Measurements from ENCODE around the gene CNIH2. TPM values are rescaled to one million over a fixed set of nuclear protein-coding genes. Genes with fewer than 3 reads are reported as not detected.
A peak's percentile ranks its signal among the peaks of the same experiment; 100 is the strongest.
"Not testable (repeated sequence)": the region's sequence is repeated elsewhere in the genome, so short reads cannot be mapped to it uniquely, and the experiment has no call there.

CNIH2 gene
- total and polyA plus RNA-seq, 4 experiments from 2014 or later = 1.4 to 1.8 TPM; not detected in 2

DNA sequence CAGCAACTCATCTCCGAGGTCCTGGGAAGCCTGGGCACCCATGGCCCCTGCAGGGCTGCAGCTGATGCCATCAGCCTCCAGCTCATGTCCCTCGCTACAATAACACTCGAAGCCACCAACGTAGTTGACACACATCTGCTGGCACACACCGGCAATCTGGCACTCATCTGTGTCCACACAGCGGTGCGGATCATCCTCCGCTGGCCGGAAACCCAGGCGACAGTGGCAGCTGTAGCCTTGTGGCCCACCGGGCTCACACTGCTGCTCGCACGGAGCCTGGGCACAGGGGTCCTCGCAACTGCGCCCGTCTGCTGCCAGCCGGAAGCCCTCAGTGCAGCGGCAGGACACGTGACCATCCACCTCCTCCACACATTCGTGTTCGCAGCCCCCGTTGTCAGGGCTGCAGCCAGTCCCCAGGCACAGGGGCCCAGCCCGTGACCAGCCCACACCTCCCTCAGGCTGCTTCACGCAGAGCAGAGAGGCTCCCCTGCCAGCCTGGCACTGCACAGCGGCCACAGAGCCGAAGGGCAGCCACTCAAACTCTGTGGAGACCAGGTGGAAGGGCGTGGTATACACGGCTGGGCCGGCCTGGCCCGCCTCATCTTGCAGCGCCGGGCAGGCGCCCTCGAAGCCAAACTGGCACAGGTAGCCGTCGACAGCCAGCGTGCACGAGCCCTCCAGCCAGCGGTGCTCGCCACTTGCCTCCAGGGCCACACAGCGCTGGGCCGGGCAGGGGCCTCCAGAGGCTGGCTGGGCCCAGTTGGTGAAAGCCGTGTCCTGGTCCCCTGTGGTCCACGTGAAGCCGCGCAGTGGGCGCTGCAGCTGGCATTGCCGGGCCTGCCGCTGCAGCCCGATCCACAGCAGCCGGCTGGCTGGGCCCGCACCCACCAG lies 38.2 kb downstream of the CNIH2 start:
- no peaks in the 10 kb centered on the region for H3K9me3 ChIP-seq (ENCODE audit: control insufficient read depth in 1 of 2, low read length in 2 of 2)
- no peak overlapping the region for H3K27ac ChIP-seq (ENCODE audit: low read depth, low read length)
- POLR2A ChIA-PET (ENCODE audit: partially characterized antibody) = interaction anchor here (1.4 kb wide), 1 partner anchor 322 kb away, joined by 4 read pairs; the partner anchor contains the start of gene RBM4
- Mint-ChIP-seq H3K36me3 (peaks cover 0 to 1% of the 10 kb centered on the region in 2 donors), H3K27me3 (peaks cover 2% of the 10 kb centered on the region in 2 donors), H3K4me3 (peak overlapping the region in 1 of 8 donors; percentile 11), H3K27ac (no peak overlapping the region), H3K4me1 (peaks cover 14 to 46% (median 29%) of the 10 kb centered on the region in 4 donors), H3K9me3 (peaks cover 0 to 9% (median 3%) of the 10 kb centered on the region in 8 donors)
- H3K36me3 ChIP-seq (ENCODE audit: insufficient read depth, low read length) = no peaks in the 10 kb centered on the region
- intact Hi-C loops (cut with micrococcal nuclease) = no loop called here
- no peaks in the 10 kb centered on the region for H3K27me3 ChIP-seq (ENCODE audit: insufficient read depth, low read length)
- H3K4me3 ChIP-seq (ENCODE audit: low read length in 2 of 2) = no peak overlapping the region
- CTCF ChIA-PET (ENCODE audit: partially characterized antibody) = interaction anchor here (1.0 kb wide), 1 partner anchor 9 kb away, joined by 3 read pairs; no protein-coding TSS in a partner anchor
- peaks cover 43% of the 10 kb centered on the region for H3K4me1 ChIP-seq (ENCODE audit: insufficient read depth, low read length)
- no peak for DNase-seq

DNA sequence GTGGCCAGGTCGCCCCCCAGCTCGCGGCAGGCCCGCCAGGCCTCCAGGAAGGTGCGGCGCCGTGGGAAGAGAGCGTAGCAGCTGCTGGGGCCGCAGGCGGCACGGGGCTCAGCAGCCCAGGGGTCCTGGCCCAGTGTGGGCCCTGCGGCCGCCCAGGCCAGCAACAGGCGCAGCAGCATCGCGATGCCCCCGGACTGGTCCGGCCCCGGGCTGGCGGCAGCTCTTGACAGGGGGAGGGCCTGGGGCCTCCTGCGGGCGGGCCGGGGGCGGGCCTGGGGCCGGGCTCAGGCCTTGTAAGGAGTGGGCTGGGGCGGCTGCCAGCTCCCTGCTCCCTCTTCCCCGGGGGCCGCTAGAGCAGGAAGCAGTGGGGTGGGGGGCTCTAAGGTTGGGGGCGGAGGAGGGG lies 38.9 kb downstream of the CNIH2 start, which contains the start of gene CD248:
Gene CD248, minus strand, starts transcription at position 196 of the 403 bp plus-strand sequence. Its CDS starts 17 bp downstream, at position 179.
- H3K4me3 Mint-ChIP-seq = peak within 1 kb of the TSS in 1 of 8 donors; percentile 43
- Histone ChIP-seq H3K36me3 (ENCODE audit: insufficient read depth, low read length) (no peaks in the 10 kb centered on the region), H3K27ac (ENCODE audit: low read depth, low read length) (no peak within 1 kb of the TSS), H3K4me3 (ENCODE audit: low read length in 2 of 2) (no peak within 1 kb of the TSS), H3K9me3 (ENCODE audit: control insufficient read depth in 1 of 2, low read length in 2 of 2) (no peaks in the 10 kb centered on the region), H3K27me3 (ENCODE audit: insufficient read depth, low read length) (no peaks in the 10 kb centered on the region), H3K4me1 (ENCODE audit: insufficient read depth, low read length) (peaks cover 38% of the 10 kb centered on the region)
- intact Hi-C loops (cut with micrococcal nuclease) = no loop called here
- H3K4me1 Mint-ChIP-seq = peaks cover 14 to 41% (median 28%) of the 10 kb centered on the region in 4 donors
- ChIA-PET CTCF (ENCODE audit: partially characterized antibody) (interaction anchor here (0.8 to 1.4 kb wide), 2 partner anchors 13 to 69 kb away, joined by 3 to 4 read pairs; no protein-coding TSS in a partner anchor), POLR2A (ENCODE audit: partially characterized antibody) (interaction anchor here (0.5 to 1.8 kb wide), 3 partner anchors 10 to 1283 kb away, joined by 3 to 9 read pairs (median 4); partner anchors contain the start of gene RBM4)
- peaks cover 0 to 1% of the 10 kb centered on the region in 2 donors for H3K36me3 Mint-ChIP-seq
- peaks cover 0 to 9% (median 3%) of the 10 kb centered on the region in 8 donors for H3K9me3 Mint-ChIP-seq
- no peak for DNase-seq
- peaks cover 2% of the 10 kb centered on the region in 2 donors for H3K27me3 Mint-ChIP-seq
- H3K27ac Mint-ChIP-seq = peak within 1 kb of the TSS; percentile 48 to 94 (median 84)

DNA sequence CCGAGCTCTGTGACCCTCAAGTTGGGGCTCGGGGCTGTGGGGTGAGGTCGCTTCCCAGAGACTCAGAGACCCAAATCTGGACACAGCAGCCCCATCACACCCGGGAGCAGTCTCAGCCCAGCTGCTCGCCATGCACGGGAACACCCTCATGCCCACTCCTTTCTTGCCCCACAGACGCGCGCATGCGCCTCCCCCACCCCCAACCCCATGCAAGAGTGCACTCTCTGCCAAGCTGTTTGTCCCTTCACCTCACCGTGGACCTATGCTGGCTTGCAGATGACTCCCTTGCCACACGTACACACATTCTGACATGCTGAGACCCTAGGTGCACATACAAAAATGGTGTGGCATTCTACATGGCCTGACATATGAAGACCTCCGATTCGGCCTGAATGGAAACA lies 39.3 kb downstream of the CNIH2 start:
- Mint-ChIP-seq H3K27ac (peak overlapping the region; percentile 48 to 93 (median 80)), H3K27me3 (peaks cover 2% of the 10 kb centered on the region in 2 donors), H3K36me3 (peaks cover 0 to 1% of the 10 kb centered on the region in 2 donors), H3K4me3 (peak overlapping the region in 1 of 8 donors; percentile 43), H3K4me1 (peaks cover 13 to 39% (median 25%) of the 10 kb centered on the region in 4 donors), H3K9me3 (peaks cover 0 to 9% (median 3%) of the 10 kb centered on the region in 8 donors)
- intact Hi-C loops (cut with micrococcal nuclease) = no loop called here
- ChIA-PET POLR2A (ENCODE audit: partially characterized antibody) (interaction anchor here (0.5 to 1.8 kb wide), 4 partner anchors 9 to 1282 kb away, joined by 3 to 9 read pairs (median 4); partner anchors contain the start of genes MRPL11 and RBM4), CTCF (ENCODE audit: partially characterized antibody) (interaction anchor here (0.8 to 1.4 kb wide), 2 partner anchors 13 to 69 kb away, joined by 3 to 4 read pairs; no protein-coding TSS in a partner anchor)
- Histone ChIP-seq H3K4me3 (ENCODE audit: low read length in 2 of 2) (no peak overlapping the region), H3K36me3 (ENCODE audit: insufficient read depth, low read length) (no peaks in the 10 kb centered on the region), H3K4me1 (ENCODE audit: insufficient read depth, low read length) (peaks cover 35% of the 10 kb centered on the region), H3K9me3 (ENCODE audit: control insufficient read depth in 1 of 2, low read length in 2 of 2) (no peaks in the 10 kb centered on the region), H3K27ac (ENCODE audit: low read depth, low read length) (no peak overlapping the region), H3K27me3 (ENCODE audit: insufficient read depth, low read length) (no peaks in the 10 kb centered on the region)
- DNase-seq = peak in 1 of 5 donors; percentile 12

DNA sequence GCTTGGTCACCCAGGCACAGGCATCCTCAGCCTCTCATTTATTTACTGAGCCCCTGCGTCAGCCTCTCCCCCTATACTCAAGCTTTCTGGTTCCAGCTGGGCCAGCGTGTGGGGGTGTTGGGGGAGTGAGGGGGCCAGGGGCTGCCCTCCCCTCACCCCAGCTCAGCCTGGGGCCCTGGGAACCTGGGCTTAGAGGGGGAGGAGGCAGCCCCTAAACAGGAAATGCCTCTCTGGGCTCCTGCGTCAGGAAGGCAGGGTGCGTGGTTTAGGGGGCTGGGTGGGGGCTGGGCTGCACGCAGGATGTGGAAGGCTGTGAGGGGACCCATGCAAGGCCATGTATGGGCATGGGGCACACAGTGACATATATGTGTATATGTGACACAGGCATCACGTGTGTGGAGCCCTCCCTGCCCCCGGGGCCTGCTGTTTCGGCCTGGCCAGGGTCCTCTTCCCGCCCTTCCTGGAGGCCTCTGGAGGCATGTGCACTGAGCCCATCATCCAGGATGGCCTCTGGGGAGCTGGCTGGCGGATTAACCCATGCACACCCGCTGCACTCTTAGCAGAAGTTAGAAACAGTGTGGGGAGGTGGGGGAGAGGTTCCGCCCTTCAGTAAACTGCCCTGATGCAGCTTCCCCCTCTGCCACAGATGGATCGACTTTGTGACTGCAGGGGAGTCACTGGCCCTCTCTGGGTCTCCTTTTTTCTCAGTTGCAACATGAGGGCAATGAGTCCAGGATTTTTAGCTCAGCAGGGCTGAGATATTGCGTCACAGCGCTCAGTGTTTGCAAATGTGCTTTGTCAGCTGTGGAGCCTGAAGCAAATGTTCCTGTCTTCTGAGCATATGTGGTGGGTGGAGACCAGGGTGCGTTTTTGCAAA lies 40.0 kb downstream of the CNIH2 start:
- ChIA-PET POLR2A (ENCODE audit: partially characterized antibody) (interaction anchor here (0.7 to 1.8 kb wide), 3 partner anchors 9 to 320 kb away, joined by 3 to 9 read pairs (median 4); partner anchors contain the start of genes MRPL11 and RBM4), CTCF (ENCODE audit: partially characterized antibody) (interaction anchor here (0.8 to 1.4 kb wide), 2 partner anchors 12 to 68 kb away, joined by 3 to 4 read pairs; no protein-coding TSS in a partner anchor)
- H3K9me3 ChIP-seq (ENCODE audit: control insufficient read depth in 1 of 2, low read length in 2 of 2) = no peaks in the 10 kb centered on the region
- Mint-ChIP-seq H3K36me3 (no peaks in the 10 kb centered on the region), H3K4me1 (peaks cover 11 to 39% (median 24%) of the 10 kb centered on the region in 4 donors), H3K4me3 (peak overlapping the region in 3 of 8 donors; percentile 43 to 44 (median 43)), H3K9me3 (peaks cover 0 to 9% (median 3%) of the 10 kb centered on the region in 8 donors), H3K27me3 (peaks cover 2% of the 10 kb centered on the region in 2 donors), H3K27ac (peak overlapping the region; percentile 48 to 94 (median 84))
- no peaks in the 10 kb centered on the region for H3K27me3 ChIP-seq (ENCODE audit: insufficient read depth, low read length)
- H3K4me3 ChIP-seq (ENCODE audit: low read length in 2 of 2) = no peak overlapping the region
- peak overlapping the region; percentile 10 for H3K27ac ChIP-seq (ENCODE audit: low read depth, low read length)
- DNase-seq = peak; percentile 40 to 63 (median 59)
- H3K4me1 ChIP-seq (ENCODE audit: insufficient read depth, low read length) = peaks cover 34% of the 10 kb centered on the region
- intact Hi-C loops (cut with micrococcal nuclease) = no loop called here
- no peaks in the 10 kb centered on the region for H3K36me3 ChIP-seq (ENCODE audit: insufficient read depth, low read length)

DNA sequence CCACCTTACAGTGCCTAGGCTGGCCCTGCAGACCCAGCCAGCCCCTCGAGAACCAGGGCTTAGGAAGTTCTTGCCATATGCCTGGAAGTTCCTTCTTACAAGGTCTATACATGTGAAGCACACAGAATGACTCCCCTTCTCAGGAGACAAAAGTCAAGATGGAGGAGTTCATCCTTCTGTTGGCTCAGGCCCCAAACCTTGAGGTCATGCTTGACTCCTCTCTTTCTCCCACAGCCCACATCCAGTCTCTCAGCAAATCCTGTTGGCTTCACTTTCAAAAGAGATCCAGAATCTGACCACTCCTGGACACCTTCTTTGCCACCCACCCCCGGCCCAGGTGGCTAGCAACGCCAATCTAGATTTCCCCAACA lies 40.6 kb downstream of the CNIH2 start:
- DNase-seq = no peak
- Mint-ChIP-seq H3K27me3 (peaks cover 2% of the 10 kb centered on the region in 2 donors), H3K4me1 (peaks cover 13 to 38% (median 23%) of the 10 kb centered on the region in 4 donors), H3K27ac (peak overlapping the region in 6 of 7 donors; percentile 48 to 94 (median 78)), H3K36me3 (no peaks in the 10 kb centered on the region), H3K9me3 (peaks cover 0 to 9% (median 3%) of the 10 kb centered on the region in 8 donors), H3K4me3 (peak overlapping the region in 3 of 8 donors; percentile 32 to 44 (median 43))
- ChIA-PET CTCF (ENCODE audit: partially characterized antibody) (no interaction called here), POLR2A (ENCODE audit: partially characterized antibody) (interaction anchor here (1.8 kb wide), 1 partner anchor 8 kb away, joined by 9 read pairs; no protein-coding TSS in a partner anchor)
- Histone ChIP-seq H3K27me3 (ENCODE audit: insufficient read depth, low read length) (no peaks in the 10 kb centered on the region), H3K9me3 (ENCODE audit: control insufficient read depth in 1 of 2, low read length in 2 of 2) (no peaks in the 10 kb centered on the region), H3K4me1 (ENCODE audit: insufficient read depth, low read length) (peaks cover 28% of the 10 kb centered on the region), H3K4me3 (ENCODE audit: low read length in 2 of 2) (no peak overlapping the region), H3K36me3 (ENCODE audit: insufficient read depth, low read length) (no peaks in the 10 kb centered on the region), H3K27ac (ENCODE audit: low read depth, low read length) (peak overlapping the region; percentile 10)
- intact Hi-C loops (cut with micrococcal nuclease) = no loop called here

DNA sequence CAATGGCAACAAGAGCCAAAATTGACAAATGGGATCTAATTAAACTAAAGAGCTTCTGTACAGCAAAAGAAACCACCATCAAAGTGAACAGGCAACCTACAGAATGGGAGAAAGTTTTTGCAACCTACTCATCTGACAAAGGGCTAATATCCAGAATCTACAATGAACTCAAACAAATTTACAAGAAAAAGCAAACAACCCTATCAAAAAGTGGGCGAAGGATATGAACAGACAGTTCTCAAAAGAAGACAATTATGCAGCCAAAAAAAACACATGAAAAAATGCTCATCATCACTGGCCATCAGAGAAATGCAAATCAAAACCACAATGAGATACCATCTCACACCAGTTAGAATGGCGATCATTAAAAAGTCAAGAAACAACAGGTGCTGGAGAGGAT lies 42.3 kb downstream of the CNIH2 start:
- H3K4me1 ChIP-seq (ENCODE audit: insufficient read depth, low read length) = peaks cover 21% of the 10 kb centered on the region
- H3K27ac Mint-ChIP-seq; POLR2A ChIA-PET (ENCODE audit: partially characterized antibody); CTCF ChIA-PET (ENCODE audit: partially characterized antibody); H3K27ac ChIP-seq (ENCODE audit: low read depth, low read length); H3K27me3 Mint-ChIP-seq; DNase-seq; H3K27me3 ChIP-seq (ENCODE audit: insufficient read depth, low read length); H3K4me3 Mint-ChIP-seq; H3K9me3 ChIP-seq (ENCODE audit: control insufficient read depth in 1 of 2, low read length in 2 of 2); H3K36me3 ChIP-seq (ENCODE audit: insufficient read depth, low read length); intact Hi-C loops (cut with micrococcal nuclease); H3K9me3 Mint-ChIP-seq; H3K36me3 Mint-ChIP-seq; H3K4me3 ChIP-seq (ENCODE audit: low read length in 2 of 2): not testable (repeated sequence)
- H3K4me1 Mint-ChIP-seq = peaks cover 13 to 30% (median 21%) of the 10 kb centered on the region in 4 donors

All from CD4-positive, alpha-beta memory T cell (primary cell).